ENCODE data around the gene PRDM15.

The PRDM15 gene

DNA sequence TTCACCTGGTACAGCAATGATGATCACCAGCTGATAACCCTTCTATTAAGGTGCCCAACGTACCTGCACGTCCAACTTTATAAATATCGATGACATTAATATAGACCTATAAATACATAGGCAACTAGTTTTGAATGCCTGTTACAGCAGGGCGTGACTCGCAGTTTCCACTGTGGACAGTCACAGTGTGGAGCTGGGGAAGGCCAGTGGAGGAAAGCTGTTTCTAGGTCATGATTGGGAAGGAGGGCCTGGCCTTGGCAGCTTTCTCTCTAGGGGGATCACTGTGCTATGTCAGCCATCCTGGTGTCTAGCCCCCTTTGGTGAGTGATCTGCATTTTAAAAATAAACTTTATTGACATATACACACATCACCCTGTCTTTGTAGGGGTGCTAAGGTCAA lies 4.4 kb upstream of the PRDM15 start:
- H3K9me2 ChIP-seq (replicated peaks; ENCODE audit: low read depth, low read length): no peaks in the 10 kb centered on the region
- H3K27me3 ChIP-seq (ENCODE audit: insufficient read depth, low read length, poor library complexity, severe bottlenecking): no peaks in the 10 kb centered on the region
- no peak overlapping the region for H3K4me2 ChIP-seq (ENCODE audit: low read depth, low read length, poor library complexity, severe bottlenecking)
- no peak overlapping the region for H3K4me3 ChIP-seq (ENCODE audit: low read length, poor library complexity, severe bottlenecking)
- H3F3A ChIP-seq (ENCODE audit: low read depth): no peaks in the 10 kb centered on the region
- peaks cover 44% of the 10 kb centered on the region for H3K4me1 ChIP-seq (ENCODE audit: insufficient read depth, low read length, poor library complexity, severe bottlenecking)
- H2AFZ ChIP-seq (ENCODE audit: low read length): no peak overlapping the region
- peaks cover 15% of the 10 kb centered on the region for H3K79me2 ChIP-seq (ENCODE audit: insufficient read depth, low read length)
- H3K9me3 ChIP-seq (ENCODE audit: insufficient read depth, low read depth, low read length): no peaks in the 10 kb centered on the region
- no peak overlapping the region for H3K9ac ChIP-seq (ENCODE audit: low read depth, low read length, poor library complexity, severe bottlenecking)
- peaks cover 9% of the 10 kb centered on the region; the same call in 1 of the 2 replicates for H3K36me3 ChIP-seq (ENCODE audit: insufficient read depth, low read length)
- H4K20me1 ChIP-seq (ENCODE audit: insufficient read depth, low read length, poor library complexity, severe bottlenecking): no peaks in the 10 kb centered on the region
- TF ChIP-seq EZH2phosphoT487 (IDR thresholded peaks at IDR 0.05; ENCODE audit: borderline replicate concordance): no peak
- TF ChIP-seq, protein P1, sequence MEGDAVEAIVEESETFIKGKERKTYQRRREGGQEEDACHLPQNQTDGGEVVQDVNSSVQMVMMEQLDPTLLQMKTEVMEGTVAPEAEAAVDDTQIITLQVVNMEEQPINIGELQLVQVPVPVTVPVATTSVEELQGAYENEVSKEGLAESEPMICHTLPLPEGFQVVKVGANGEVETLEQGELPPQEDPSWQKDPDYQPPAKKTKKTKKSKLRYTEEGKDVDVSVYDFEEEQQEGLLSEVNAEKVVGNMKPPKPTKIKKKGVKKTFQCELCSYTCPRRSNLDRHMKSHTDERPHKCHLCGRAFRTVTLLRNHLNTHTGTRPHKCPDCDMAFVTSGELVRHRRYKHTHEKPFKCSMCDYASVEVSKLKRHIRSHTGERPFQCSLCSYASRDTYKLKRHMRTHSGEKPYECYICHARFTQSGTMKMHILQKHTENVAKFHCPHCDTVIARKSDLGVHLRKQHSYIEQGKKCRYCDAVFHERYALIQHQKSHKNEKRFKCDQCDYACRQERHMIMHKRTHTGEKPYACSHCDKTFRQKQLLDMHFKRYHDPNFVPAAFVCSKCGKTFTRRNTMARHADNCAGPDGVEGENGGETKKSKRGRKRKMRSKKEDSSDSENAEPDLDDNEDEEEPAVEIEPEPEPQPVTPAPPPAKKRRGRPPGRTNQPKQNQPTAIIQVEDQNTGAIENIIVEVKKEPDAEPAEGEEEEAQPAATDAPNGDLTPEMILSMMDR (conservative IDR thresholded peaks at IDR 0.05; ENCODE audit: low read length): no peak

DNA sequence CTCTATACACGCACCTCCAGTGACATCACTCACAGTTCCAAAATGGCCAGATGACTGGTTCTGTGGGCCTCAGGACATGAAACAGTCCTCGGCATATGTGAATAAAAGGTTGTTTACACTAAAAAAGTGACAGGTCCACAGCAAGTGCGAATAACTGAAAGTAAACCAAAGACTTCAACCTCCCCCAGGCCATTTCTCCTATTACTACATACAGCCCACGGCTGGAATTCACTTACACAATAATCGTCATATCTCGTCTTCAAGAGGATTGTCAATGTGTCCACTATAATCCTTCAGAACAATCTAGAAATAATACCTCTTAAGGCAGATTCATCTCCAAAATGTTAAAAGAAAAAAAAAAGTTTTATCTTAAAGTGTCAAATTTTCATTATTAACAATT lies 1.9 kb upstream of the PRDM15 start:
- no peaks in the 10 kb centered on the region for H3K9me2 ChIP-seq (replicated peaks; ENCODE audit: low read depth, low read length)
- no peak overlapping the region for H3K4me3 ChIP-seq (ENCODE audit: low read length, poor library complexity, severe bottlenecking)
- peaks cover 53% of the 10 kb centered on the region for H3K4me1 ChIP-seq (ENCODE audit: insufficient read depth, low read length, poor library complexity, severe bottlenecking)
- H3K79me2 ChIP-seq (ENCODE audit: insufficient read depth, low read length): peaks cover 39% of the 10 kb centered on the region
- no peaks in the 10 kb centered on the region for H3K27me3 ChIP-seq (ENCODE audit: insufficient read depth, low read length, poor library complexity, severe bottlenecking)
- no peaks in the 10 kb centered on the region for H4K20me1 ChIP-seq (ENCODE audit: insufficient read depth, low read length, poor library complexity, severe bottlenecking)
- no peak for TF ChIP-seq EZH2phosphoT487 (IDR thresholded peaks at IDR 0.05; ENCODE audit: borderline replicate concordance)
- TF ChIP-seq, protein P1 (conservative IDR thresholded peaks at IDR 0.05; ENCODE audit: low read length): no peak
- H3F3A ChIP-seq (ENCODE audit: low read depth): no peaks in the 10 kb centered on the region
- no peak overlapping the region for H3K9ac ChIP-seq (ENCODE audit: low read depth, low read length, poor library complexity, severe bottlenecking)
- no peak overlapping the region for H2AFZ ChIP-seq (ENCODE audit: low read length)
- H3K9me3 ChIP-seq (ENCODE audit: insufficient read depth, low read depth, low read length): no peaks in the 10 kb centered on the region
- H3K4me2 ChIP-seq (ENCODE audit: low read depth, low read length, poor library complexity, severe bottlenecking): peak overlapping the region; percentile 67
- H3K36me3 ChIP-seq (ENCODE audit: insufficient read depth, low read length): no peaks in the 10 kb centered on the region

DNA sequence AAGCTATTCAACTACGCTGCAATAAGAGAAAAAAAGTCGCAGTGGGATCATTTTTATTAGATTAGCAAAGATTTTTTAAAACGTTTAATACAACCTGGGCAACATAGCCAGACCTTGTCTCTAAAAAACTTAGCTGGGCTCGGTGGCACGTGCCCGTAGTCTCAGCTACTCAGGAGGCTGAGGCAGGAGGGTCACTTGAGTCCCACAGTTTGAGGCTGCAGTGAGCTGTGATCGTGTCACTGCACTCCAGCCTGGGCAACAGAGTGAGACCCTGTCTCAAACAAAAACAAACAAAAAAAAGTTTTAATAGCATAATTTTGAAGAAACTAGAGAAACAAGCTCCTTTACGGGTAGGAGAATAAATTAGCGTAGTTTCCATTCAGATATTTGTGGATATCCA lies 1.0 kb upstream of the PRDM15 start:
- TF ChIP-seq EZH2phosphoT487 (IDR thresholded peaks at IDR 0.05; ENCODE audit: borderline replicate concordance): no peak
- TF ChIP-seq, protein P1 (conservative IDR thresholded peaks at IDR 0.05; ENCODE audit: low read length): no peak
- H3K9me2 ChIP-seq (replicated peaks; ENCODE audit: low read depth, low read length): no peaks in the 10 kb centered on the region
- no peaks in the 10 kb centered on the region for H3K36me3 ChIP-seq (ENCODE audit: insufficient read depth, low read length)
- H4K20me1 ChIP-seq (ENCODE audit: insufficient read depth, low read length, poor library complexity, severe bottlenecking): no peaks in the 10 kb centered on the region
- H2AFZ ChIP-seq (ENCODE audit: low read length): no peak overlapping the region
- H3K4me2 ChIP-seq (ENCODE audit: low read depth, low read length, poor library complexity, severe bottlenecking): peak overlapping the region; percentile 67
- H3K27me3 ChIP-seq (ENCODE audit: insufficient read depth, low read length, poor library complexity, severe bottlenecking): no peaks in the 10 kb centered on the region
- peaks cover 48% of the 10 kb centered on the region for H3K79me2 ChIP-seq (ENCODE audit: insufficient read depth, low read length)
- peaks cover 49% of the 10 kb centered on the region for H3K4me1 ChIP-seq (ENCODE audit: insufficient read depth, low read length, poor library complexity, severe bottlenecking)
- H3K4me3 ChIP-seq (ENCODE audit: low read length, poor library complexity, severe bottlenecking): peak overlapping the region; percentile 92
- no peaks in the 10 kb centered on the region for H3F3A ChIP-seq (ENCODE audit: low read depth)
- H3K9ac ChIP-seq (ENCODE audit: low read depth, low read length, poor library complexity, severe bottlenecking): peak overlapping the region; percentile 98
- H3K9me3 ChIP-seq (ENCODE audit: insufficient read depth, low read depth, low read length): no peaks in the 10 kb centered on the region
